HepG2 (cell line): ENCODE results near the gene SLC17A3. TPM values are rescaled to one million over a fixed set of nuclear protein-coding genes. Genes with fewer than 3 reads are reported as not detected.

Experiments
- AHR ChIP-seq: IDR thresholded peaks from 2 replicates; pipeline ENCODE4 v1.6.1; 2018; ENCODE audit warnings: missing genetic modification reagents, missing compliant biosample characterization
- ATRX ChIP-seq: sonication (generic); formaldehyde crosslinking; IDR thresholded peaks from 2 replicates; pipeline ENCODE4 v1.4.0; 2020; ENCODE audit warnings: missing genetic modification reagents, borderline replicate concordance
- ELF3 ChIP-seq: IDR thresholded peaks from 2 replicates; pipeline ENCODE4 v1.6.1; 2016; ENCODE audit warnings: missing genetic modification reagents, missing compliant biosample characterization
- GABPA ChIP-seq, 2 experiments: IDR thresholded peaks; 2 replicates each; pipeline ENCODE4 v1.6.1; 2011 to 2016; ENCODE audit warnings: low read depth in 2 of 2, low read length in 1 of 2, missing biosample characterization in 1 of 2, missing genetic modification characterization in 1 of 2
- GATA4 ChIP-seq: sonication (generic); IDR thresholded peaks from 2 replicates; pipeline ENCODE4 v1.6.1; 2016; ENCODE audit warnings: antibody characterized with exemption, low read depth, borderline replicate concordance
- KDM1A ChIP-seq: IDR thresholded peaks from 2 replicates; pipeline ENCODE4 v1.6.1; 2016; ENCODE audit warnings: missing compliant biosample characterization
- LCORL ChIP-seq, 2 experiments: fragments of 450-650 bp in 1 of 2; sonication (generic) in 1 of 2; formaldehyde crosslinking in 1 of 2; IDR thresholded peaks; 2 replicates each; pipeline versions ENCODE4 v1.5.0 to v1.6.1; 2017 to 2020; ENCODE audit warnings: antibody characterized with exemption in 1 of 2, missing genetic modification reagents in 1 of 2
- MBD4 ChIP-seq: IDR thresholded peaks from 2 replicates; pipeline ENCODE4 v1.6.1; 2012; ENCODE audit warnings: low read length, inconsistent platforms, borderline replicate concordance
- MED1 ChIP-seq: sonication (generic); formaldehyde crosslinking; IDR thresholded peaks from 2 replicates; pipeline ENCODE4 v1.4.0; 2020; ENCODE audit warnings: missing genetic modification reagents
- MEIS1 ChIP-seq: sonication (generic); formaldehyde crosslinking; IDR thresholded peaks from 2 replicates; pipeline ENCODE4 v1.9.0; 2021; ENCODE audit warnings: mild to moderate bottlenecking, missing genetic modification reagents, moderate library complexity, borderline replicate concordance
- PHF5A ChIP-seq: IDR thresholded peaks from one replicate; pipeline ENCODE4 v1.6.1; 2018; ENCODE audit warnings: low read depth, missing genetic modification reagents; ENCODE audit not compliant: unreplicated experiment
- PPARG ChIP-seq: conservative IDR thresholded peaks from 2 replicates; pipeline ENCODE4 v1.6.1; 2016; ENCODE audit warnings: missing biosample characterization, missing genetic modification reagents
- SATB2 ChIP-seq: sonication (generic); formaldehyde crosslinking; IDR thresholded peaks from 2 replicates; pipeline ENCODE4 v1.5.0; 2020; ENCODE audit warnings: missing genetic modification reagents
- SKI ChIP-seq: fragments of 450-650 bp; IDR thresholded peaks from one replicate; pipeline ENCODE4 v1.6.1; 2018; ENCODE audit warnings: mild to moderate bottlenecking; ENCODE audit not compliant: partially characterized antibody
- SPEN ChIP-seq: sonication (generic); formaldehyde crosslinking; IDR thresholded peaks from 2 replicates; pipeline ENCODE4 v1.5.1; 2020; ENCODE audit warnings: low read depth, mild to moderate bottlenecking, missing genetic modification reagents
- TEAD2 ChIP-seq: sonication (generic); formaldehyde crosslinking; IDR thresholded peaks from 2 replicates; pipeline ENCODE4 v1.9.0; 2021; ENCODE audit warnings: missing genetic modification reagents
- ZNF143 ChIP-seq: sonication (generic); formaldehyde crosslinking; IDR thresholded peaks from 2 replicates; pipeline ENCODE4 v1.4.0; 2020; ENCODE audit warnings: missing genetic modification reagents
- ZNF207 ChIP-seq: fragments of 450-650 bp; IDR thresholded peaks from 2 replicates; pipeline ENCODE4 v1.6.1; 2016; ENCODE audit warnings: antibody characterized with exemption, borderline replicate concordance
- ZNF552 ChIP-seq: sonication (generic); formaldehyde crosslinking; IDR thresholded peaks from 2 replicates; pipeline ENCODE4 v1.9.0; 2022; ENCODE audit warnings: missing genetic modification reagents, mild to moderate bottlenecking, borderline replicate concordance
- ZSCAN21 ChIP-seq: sonication (generic); formaldehyde crosslinking; IDR thresholded peaks from 2 replicates; pipeline ENCODE4 v1.8.0; 2022; ENCODE audit warnings: mild to moderate bottlenecking, missing genetic modification reagents, moderate library complexity, borderline replicate concordance
- ZSCAN25 ChIP-seq: sonication (generic); formaldehyde crosslinking; IDR thresholded peaks from 2 replicates; pipeline ENCODE4 v1.8.0; 2022; ENCODE audit warnings: mild to moderate bottlenecking, missing genetic modification reagents
- polyA plus RNA-seq, 8 experiments: library from polyadenylated mRNA; depleted of rRNA in 3 of 8; stranded (reverse) in 7 of 8; unstranded in 1 of 8; fragments of >200 nt; fragmentation: Illumina TruSeq in 4 of 8; extraction: Trizol in 4 of 8; gene quantifications; 2 replicates each; pipeline versions ENCODE4 v1.2.1 to v1.2.3, GENCODE V29; 2011 to 2016; ENCODE audit warnings: low read depth in 4 of 8, missing spikeins in 1 of 8, mixed read lengths in 1 of 8; ENCODE audit not compliant: insufficient read depth in 1 of 8
- total RNA-seq, 5 experiments: library from RNA; depleted of rRNA; stranded (reverse); fragments of >200 nt; fragmentation: Illumina TruSeq; extraction: Trizol; gene quantifications; 2 replicates each; pipeline ENCODE4 v1.2.3, GENCODE V29; 2016; ENCODE audit warnings: low read depth in 1 of 5
- TF ChIP-seq, protein P1 (sequence below): sonication (generic); formaldehyde crosslinking; IDR thresholded peaks from 2 replicates; pipeline ENCODE4 v1.4.0; 2020; ENCODE audit warnings: missing genetic modification reagents
- TF ChIP-seq, protein P2 (sequence below): sonication (generic); formaldehyde crosslinking; IDR thresholded peaks from 2 replicates; pipeline ENCODE4 v1.5.0; 2020; ENCODE audit warnings: mild to moderate bottlenecking, missing genetic modification reagents
- TF ChIP-seq, protein P3 (sequence below): sonication (generic); formaldehyde crosslinking; IDR thresholded peaks from 2 replicates; pipeline ENCODE4 v1.5.0; 2020; ENCODE audit warnings: mild to moderate bottlenecking, missing genetic modification reagents, borderline replicate concordance

SLC17A3 gene
- total and polyA plus RNA-seq, 2 of the 13 experiments (the other 11 are each of a cell fraction or from before 2014, with no cell fraction given), result 0.09 to 0.11 TPM

DNA sequence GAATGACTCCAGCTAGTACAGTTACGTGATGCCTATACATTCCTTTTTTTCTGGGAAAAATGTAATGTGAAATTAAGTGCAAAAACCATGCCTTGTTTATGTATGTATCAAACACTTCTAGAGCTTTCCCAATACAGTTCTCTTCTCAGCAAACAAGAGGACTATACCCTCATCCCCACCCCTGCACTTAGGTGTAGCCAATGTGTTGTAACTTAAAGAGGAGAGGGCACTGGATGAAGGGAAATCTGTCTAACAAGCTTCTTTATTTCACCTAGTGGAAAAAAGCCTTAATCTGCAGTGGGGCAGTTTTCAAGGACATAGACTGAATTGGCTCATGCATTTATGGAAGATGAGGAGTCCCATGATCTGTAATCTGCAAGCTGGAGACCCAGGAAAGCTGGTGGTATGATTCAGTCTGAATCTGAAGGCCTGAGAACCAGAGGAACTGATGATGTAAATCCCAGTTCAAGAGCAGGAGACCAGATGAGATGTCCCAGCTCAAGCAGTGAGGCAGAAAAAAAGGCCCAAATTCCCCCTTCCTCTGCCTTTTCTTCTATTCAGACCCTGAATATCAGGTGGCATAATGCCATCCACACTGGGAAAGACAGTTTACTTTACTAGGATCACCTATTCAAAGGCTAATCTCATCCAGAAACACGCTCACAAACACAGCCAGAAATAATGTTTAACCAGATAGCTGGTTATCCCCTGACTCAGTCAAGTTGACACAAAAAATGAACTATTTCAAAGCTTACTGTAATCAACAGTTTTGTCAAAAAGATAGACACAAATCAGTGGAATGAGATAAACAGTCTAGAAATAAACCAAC lies 25.8 kb upstream of the SLC17A3 start (continued):
- TF ChIP-seq KDM1A (CRISPR knock-in tag) (no peak), PHF5A (CRISPR knock-in tag) (no peak), ZNF552 (CRISPR knock-in tag) (no peak), MEIS1 (CRISPR knock-in tag) (no peak), GABPA (IDR thresholded peaks at IDR 0.05; ENCODE audit: low read depth, low read length) (no peak), GABPA (CRISPR knock-in tag; IDR thresholded peaks at IDR 0.05; ENCODE audit: low read depth) (no peak), MBD4 (no peak), SKI (no peak), MED1 (peak; percentile 95), ZNF207 (no peak), ELF3 (CRISPR knock-in tag) (peak; percentile 65; the same call in 1 of the 2 replicates), SATB2 (CRISPR knock-in tag) (no peak), ATRX (no peak), SPEN (CRISPR knock-in tag) (0 out of 2 replicates have a peak, but pooled peaks have one; percentile 28), GATA4 (peak; percentile 75; the same call in 1 of the 2 replicates), LCORL (IDR thresholded peaks at IDR 0.05) (no peak), LCORL (CRISPR knock-in tag; IDR thresholded peaks at IDR 0.05) (peak; percentile 55; the same call in 1 of the 2 replicates), ZSCAN21 (no peak), AHR (CRISPR knock-in tag) (no peak), TEAD2 (CRISPR knock-in tag) (no peak), ZSCAN25 (CRISPR knock-in tag) (peak; percentile 85; the same call in 1 of the 2 replicates), ZNF143 (CRISPR knock-in tag) (no peak), PPARG (CRISPR knock-in tag) (no peak; the same call in none of the 2 replicates)
- TF ChIP-seq, protein P1, sequence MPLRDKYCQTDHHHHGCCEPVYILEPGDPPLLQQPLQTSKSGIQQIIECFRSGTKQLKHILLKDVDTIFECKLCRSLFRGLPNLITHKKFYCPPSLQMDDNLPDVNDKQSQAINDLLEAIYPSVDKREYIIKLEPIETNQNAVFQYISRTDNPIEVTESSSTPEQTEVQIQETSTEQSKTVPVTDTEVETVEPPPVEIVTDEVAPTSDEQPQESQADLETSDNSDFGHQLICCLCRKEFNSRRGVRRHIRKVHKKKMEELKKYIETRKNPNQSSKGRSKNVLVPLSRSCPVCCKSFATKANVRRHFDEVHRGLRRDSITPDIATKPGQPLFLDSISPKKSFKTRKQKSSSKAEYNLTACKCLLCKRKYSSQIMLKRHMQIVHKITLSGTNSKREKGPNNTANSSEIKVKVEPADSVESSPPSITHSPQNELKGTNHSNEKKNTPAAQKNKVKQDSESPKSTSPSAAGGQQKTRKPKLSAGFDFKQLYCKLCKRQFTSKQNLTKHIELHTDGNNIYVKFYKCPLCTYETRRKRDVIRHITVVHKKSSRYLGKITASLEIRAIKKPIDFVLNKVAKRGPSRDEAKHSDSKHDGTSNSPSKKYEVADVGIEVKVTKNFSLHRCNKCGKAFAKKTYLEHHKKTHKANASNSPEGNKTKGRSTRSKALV, result peak; percentile 48; the same call in 1 of the 2 replicates
- TF ChIP-seq, protein P2, sequence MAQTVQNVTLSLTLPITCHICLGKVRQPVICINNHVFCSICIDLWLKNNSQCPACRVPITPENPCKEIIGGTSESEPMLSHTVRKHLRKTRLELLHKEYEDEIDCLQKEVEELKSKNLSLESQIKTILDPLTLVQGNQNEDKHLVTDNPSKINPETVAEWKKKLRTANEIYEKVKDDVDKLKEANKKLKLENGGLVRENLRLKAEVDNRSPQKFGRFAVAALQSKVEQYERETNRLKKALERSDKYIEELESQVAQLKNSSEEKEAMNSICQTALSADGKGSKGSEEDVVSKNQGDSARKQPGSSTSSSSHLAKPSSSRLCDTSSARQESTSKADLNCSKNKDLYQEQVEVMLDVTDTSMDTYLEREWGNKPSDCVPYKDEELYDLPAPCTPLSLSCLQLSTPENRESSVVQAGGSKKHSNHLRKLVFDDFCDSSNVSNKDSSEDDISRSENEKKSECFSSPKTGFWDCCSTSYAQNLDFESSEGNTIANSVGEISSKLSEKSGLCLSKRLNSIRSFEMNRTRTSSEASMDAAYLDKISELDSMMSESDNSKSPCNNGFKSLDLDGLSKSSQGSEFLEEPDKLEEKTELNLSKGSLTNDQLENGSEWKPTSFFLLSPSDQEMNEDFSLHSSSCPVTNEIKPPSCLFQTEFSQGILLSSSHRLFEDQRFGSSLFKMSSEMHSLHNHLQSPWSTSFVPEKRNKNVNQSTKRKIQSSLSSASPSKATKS (CRISPR knock-in tag), result no peak
- TF ChIP-seq, protein P3, sequence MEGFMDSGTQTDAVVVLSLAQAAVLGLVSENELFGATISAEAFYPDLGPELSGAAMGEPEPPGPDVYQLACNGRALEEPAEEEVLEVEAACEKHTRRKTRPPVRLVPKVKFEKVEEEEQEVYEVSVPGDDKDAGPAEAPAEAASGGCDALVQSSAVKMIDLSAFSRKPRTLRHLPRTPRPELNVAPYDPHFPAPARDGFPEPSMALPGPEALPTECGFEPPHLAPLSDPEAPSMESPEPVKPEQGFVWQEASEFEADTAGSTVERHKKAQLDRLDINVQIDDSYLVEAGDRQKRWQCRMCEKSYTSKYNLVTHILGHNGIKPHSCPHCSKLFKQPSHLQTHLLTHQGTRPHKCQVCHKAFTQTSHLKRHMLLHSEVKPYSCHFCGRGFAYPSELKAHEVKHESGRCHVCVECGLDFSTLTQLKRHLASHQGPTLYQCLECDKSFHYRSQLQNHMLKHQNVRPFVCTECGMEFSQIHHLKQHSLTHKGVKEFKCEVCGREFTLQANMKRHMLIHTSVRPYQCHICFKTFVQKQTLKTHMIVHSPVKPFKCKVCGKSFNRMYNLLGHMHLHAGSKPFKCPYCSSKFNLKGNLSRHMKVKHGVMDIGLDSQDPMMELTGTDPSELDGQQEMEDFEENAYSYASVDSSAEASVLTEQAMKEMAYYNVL (CRISPR knock-in tag), result peak; percentile 72; the same call in 1 of the 2 replicates
